Smooth muscle cell (in vitro differentiated cells): ENCODE measurements around the gene LSM7. TPM values are rescaled to one million over a fixed set of nuclear protein-coding genes. Genes with fewer than 3 reads are reported as not detected.

Experiments
- DNase-seq: peaks from one replicate; lab custom pipeline; 2025; ENCODE audit not compliant: unreplicated experiment; lab: John Stamatoyannopoulos, UW
- H2AFZ ChIP-seq: fragments of 200-600 bp; sonication (generic); 2 replicates; pipeline ENCODE4 v1.6.0; 2016; ENCODE audit warnings: antibody characterized with exemption, low read depth, mild to moderate bottlenecking
- H3F3A ChIP-seq: fragments of 200-600 bp; sonication (generic); 2 replicates; pipeline ENCODE4 v1.6.0; 2017; ENCODE audit warnings: antibody characterized with exemption, low read depth
- H3K27ac ChIP-seq: fragments of 200-600 bp; sonication (generic); 2 replicates; pipeline ENCODE4 v1.5.1; 2016; ENCODE audit warnings: low read depth, mild to moderate bottlenecking
- H3K27me3 ChIP-seq: fragments of 200-600 bp; sonication (generic); 2 replicates; pipeline ENCODE4 v1.6.1; 2016; ENCODE audit warnings: low read depth, mild to moderate bottlenecking
- H3K36me3 ChIP-seq: fragments of 200-600 bp; sonication (generic); 2 replicates; pipeline ENCODE4 v1.5.1; 2016; ENCODE audit warnings: low read depth
- H3K4me1 ChIP-seq: fragments of 200-600 bp; sonication (generic); 2 replicates; pipeline ENCODE4 v1.5.1; 2016; ENCODE audit warnings: low read depth
- H3K4me2 ChIP-seq: fragments of 200-600 bp; sonication (generic); 2 replicates; pipeline ENCODE4 v1.6.0; 2016; ENCODE audit warnings: mild to moderate bottlenecking
- H3K4me3 ChIP-seq: fragments of 200-600 bp; sonication (generic); 2 replicates; pipeline ENCODE4 v1.5.1; 2016; ENCODE audit warnings: mild to moderate bottlenecking
- H3K79me2 ChIP-seq: fragments of 200-600 bp; sonication (generic); 2 replicates; pipeline ENCODE4 v1.6.0; 2016; ENCODE audit warnings: low read depth, mild to moderate bottlenecking
- H3K9ac ChIP-seq: fragments of 200-600 bp; sonication (generic); 2 replicates; pipeline ENCODE4 v1.6.0; 2016; ENCODE audit warnings: low read depth
- H3K9me3 ChIP-seq: fragments of 200-600 bp; sonication (generic); replicated peaks from 2 replicates; pipeline ENCODE4 v1.5.1; 2016; ENCODE audit warnings: low read depth
- H4K20me1 ChIP-seq: fragments of 200-600 bp; sonication (generic); 2 replicates; pipeline ENCODE4 v1.6.0; 2016; ENCODE audit warnings: low read depth
- WGBS: methylation state at CpG from one replicate; pipeline ENCODE4 v1.1.7; 2016; ENCODE audit warnings: low lambda C conversion rate; 5-methylcytosine and 5-hydroxymethylcytosine counted together
- polyA plus RNA-seq: library from polyadenylated mRNA; unstranded; fragments of >200 nt; fragmentation: Nextera tagmentation; extraction: Ambion mirVana; gene quantifications from 2 replicates; pipeline ENCODE4 v1.2.1, GENCODE V29; 2016
- total RNA-seq: library from RNA; depleted of rRNA; stranded (reverse); fragments of >200 nt; gene quantifications from 2 replicates; pipeline ENCODE4 v1.2.3, GENCODE V29; 2014
- TF ChIP-seq, protein P1 (sequence below): fragments of 200-600 bp; sonication (generic); IDR thresholded peaks from 2 replicates; pipeline ENCODE4 v1.5.1; 2017; ENCODE audit warnings: borderline replicate concordance, mild to moderate bottlenecking, antibody characterized with exemption; ENCODE audit not compliant: insufficient read depth, poor library complexity, severe bottlenecking

LSM7 gene
- total and polyA plus RNA-seq, 2 experiments from 2014 or later, result 161 to 164 TPM

DNA sequence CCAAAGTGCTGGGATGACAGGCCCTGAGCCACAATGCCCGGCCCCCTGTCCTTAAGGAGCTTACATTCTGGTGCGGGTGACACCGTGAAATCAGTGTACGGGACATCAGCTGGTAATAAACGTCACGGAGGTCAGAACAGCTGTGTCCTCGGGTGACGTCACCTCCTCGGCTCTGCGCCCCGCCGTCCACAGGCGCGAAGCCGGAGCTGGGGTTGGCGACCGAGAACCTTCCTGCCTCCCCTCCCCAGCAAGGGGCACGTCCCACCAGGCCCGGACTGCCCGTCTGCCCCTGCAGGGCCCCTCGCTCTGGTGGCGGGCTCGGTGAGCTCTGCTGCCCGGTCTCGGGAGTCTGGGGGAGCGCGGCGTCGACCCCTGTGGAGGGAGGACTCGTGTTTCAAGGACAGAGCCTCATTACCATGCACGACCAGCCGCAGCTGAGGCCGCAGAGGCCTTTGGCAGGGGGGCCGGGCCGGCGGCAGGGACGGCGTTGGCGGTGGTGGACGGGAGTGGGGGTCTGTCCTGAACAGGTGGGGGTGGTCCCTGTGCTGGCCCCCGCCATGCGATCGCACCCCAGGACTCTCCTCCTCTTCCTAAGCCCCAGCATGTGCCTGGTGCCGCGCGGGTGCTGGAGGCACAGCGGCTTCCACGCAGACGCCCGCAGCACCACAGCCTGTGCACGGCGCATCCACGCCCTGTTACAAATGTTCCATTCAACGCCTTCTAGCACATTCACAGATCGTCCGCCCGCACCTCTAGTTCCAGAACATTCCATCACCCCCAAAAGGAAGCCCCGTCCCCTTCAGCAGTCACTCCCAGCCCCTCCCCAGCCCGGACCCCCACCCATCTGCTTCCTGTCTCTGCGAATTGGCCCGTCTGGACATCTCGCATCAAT lies 25.8 kb downstream of the LSM7 start:
- H3K4me1 ChIP-seq, result no peaks in the 10 kb centered on the region
- no peak for DNase-seq
- no peak overlapping the region for H3K4me2 ChIP-seq
- no peaks in the 10 kb centered on the region for H3K79me2 ChIP-seq
- H3K27me3 ChIP-seq, result peaks cover 10% of the 10 kb centered on the region
- 62% methylated on average over 42 of the region's 62 CpGs for WGBS
- no peak overlapping the region for H3K4me3 ChIP-seq
- no peak overlapping the region for H3K27ac ChIP-seq
- no peaks in the 10 kb centered on the region for H3K36me3 ChIP-seq
- H3F3A ChIP-seq, result no peaks in the 10 kb centered on the region
- H3K9ac ChIP-seq, result no peak overlapping the region
- no peaks in the 10 kb centered on the region for H3K9me3 ChIP-seq
- no peaks in the 10 kb centered on the region for H4K20me1 ChIP-seq
- TF ChIP-seq, protein P1, sequence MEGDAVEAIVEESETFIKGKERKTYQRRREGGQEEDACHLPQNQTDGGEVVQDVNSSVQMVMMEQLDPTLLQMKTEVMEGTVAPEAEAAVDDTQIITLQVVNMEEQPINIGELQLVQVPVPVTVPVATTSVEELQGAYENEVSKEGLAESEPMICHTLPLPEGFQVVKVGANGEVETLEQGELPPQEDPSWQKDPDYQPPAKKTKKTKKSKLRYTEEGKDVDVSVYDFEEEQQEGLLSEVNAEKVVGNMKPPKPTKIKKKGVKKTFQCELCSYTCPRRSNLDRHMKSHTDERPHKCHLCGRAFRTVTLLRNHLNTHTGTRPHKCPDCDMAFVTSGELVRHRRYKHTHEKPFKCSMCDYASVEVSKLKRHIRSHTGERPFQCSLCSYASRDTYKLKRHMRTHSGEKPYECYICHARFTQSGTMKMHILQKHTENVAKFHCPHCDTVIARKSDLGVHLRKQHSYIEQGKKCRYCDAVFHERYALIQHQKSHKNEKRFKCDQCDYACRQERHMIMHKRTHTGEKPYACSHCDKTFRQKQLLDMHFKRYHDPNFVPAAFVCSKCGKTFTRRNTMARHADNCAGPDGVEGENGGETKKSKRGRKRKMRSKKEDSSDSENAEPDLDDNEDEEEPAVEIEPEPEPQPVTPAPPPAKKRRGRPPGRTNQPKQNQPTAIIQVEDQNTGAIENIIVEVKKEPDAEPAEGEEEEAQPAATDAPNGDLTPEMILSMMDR, result no peak
- no peak overlapping the region for H2AFZ ChIP-seq

DNA sequence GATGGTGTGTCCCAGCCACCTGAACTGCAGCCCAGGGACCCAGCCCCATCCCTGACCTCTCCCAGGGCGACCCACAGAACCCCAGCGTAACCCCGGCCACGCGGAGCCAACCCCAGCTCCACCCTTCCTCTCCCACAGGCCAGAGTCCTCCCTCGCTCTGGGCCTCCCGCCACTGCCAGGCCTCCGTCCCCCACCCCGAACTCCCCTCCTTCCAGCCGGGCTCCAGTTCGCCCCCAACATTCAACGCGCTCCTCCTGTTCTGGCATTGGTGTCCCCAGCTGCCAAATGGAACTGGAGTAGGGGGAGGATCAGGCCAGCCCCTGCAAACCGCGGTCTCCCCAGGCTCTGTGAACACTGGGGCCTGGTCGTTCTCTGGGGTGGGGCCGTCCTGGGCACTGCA lies 27.9 kb downstream of the LSM7 start:
- no peak for DNase-seq
- H3K36me3 ChIP-seq, result no peaks in the 10 kb centered on the region
- no peaks in the 10 kb centered on the region for H3K79me2 ChIP-seq
- no peak overlapping the region for H3K4me3 ChIP-seq
- H3K27ac ChIP-seq, result no peak overlapping the region
- H3K27me3 ChIP-seq, result no peaks in the 10 kb centered on the region
- no peaks in the 10 kb centered on the region for H3K4me1 ChIP-seq
- no peaks in the 10 kb centered on the region for H3F3A ChIP-seq
- H3K4me2 ChIP-seq, result no peak overlapping the region
- 97% methylated on average over 9 of the region's 17 CpGs for WGBS
- no peaks in the 10 kb centered on the region for H3K9me3 ChIP-seq
- H3K9ac ChIP-seq, result no peak overlapping the region
- TF ChIP-seq, protein P1, result no peak
- H2AFZ ChIP-seq, result no peak overlapping the region
- H4K20me1 ChIP-seq, result no peaks in the 10 kb centered on the region

DNA sequence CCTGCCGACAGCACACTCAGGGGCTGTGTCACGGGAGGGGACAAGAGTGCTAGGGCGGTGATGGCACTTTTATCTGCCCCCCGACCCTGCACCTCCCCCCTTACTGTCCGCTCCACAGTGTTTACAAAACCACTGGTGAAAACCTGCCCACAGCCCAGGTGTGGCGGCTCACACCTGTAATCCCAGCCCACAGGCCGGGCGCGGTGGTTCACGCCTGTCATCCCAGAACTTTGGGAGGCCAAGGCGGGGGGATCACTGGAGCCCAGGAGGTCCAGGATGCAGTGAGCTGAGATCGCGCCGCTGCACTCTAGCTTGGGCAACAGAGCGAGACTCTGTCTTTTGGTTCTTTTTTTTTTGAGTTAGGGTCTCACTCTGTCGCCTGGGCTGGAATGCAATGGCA lies 32.2 kb downstream of the LSM7 start:
- no peaks in the 10 kb centered on the region for H3F3A ChIP-seq
- TF ChIP-seq, protein P1, result no peak
- WGBS, result 95% methylated on average over 16 of the region's 16 CpGs
- H3K4me1 ChIP-seq, result peaks cover 2% of the 10 kb centered on the region
- H3K27ac ChIP-seq, result no peak overlapping the region
- H4K20me1 ChIP-seq, result peaks cover 9% of the 10 kb centered on the region
- H3K4me2 ChIP-seq, result no peak overlapping the region
- H3K36me3 ChIP-seq, result no peaks in the 10 kb centered on the region
- H3K27me3 ChIP-seq, result peaks cover 30% of the 10 kb centered on the region
- H3K79me2 ChIP-seq, result no peaks in the 10 kb centered on the region
- DNase-seq, result no peak
- no peaks in the 10 kb centered on the region for H3K9me3 ChIP-seq
- H3K9ac ChIP-seq, result no peak overlapping the region
- no peak overlapping the region for H3K4me3 ChIP-seq
- H2AFZ ChIP-seq, result no peak overlapping the region
